Middle frontal gyrus (tissue), 1 donor: Measurements from ENCODE around the gene MGP.

ENCODE experiments used
- DNase-seq: peaks from one replicate; pipeline ENCODE4 v3.0.0-alpha.2; 2015; ENCODE audit warnings: low spot score; ENCODE audit errors: extremely low spot score

The MGP gene

DNA sequence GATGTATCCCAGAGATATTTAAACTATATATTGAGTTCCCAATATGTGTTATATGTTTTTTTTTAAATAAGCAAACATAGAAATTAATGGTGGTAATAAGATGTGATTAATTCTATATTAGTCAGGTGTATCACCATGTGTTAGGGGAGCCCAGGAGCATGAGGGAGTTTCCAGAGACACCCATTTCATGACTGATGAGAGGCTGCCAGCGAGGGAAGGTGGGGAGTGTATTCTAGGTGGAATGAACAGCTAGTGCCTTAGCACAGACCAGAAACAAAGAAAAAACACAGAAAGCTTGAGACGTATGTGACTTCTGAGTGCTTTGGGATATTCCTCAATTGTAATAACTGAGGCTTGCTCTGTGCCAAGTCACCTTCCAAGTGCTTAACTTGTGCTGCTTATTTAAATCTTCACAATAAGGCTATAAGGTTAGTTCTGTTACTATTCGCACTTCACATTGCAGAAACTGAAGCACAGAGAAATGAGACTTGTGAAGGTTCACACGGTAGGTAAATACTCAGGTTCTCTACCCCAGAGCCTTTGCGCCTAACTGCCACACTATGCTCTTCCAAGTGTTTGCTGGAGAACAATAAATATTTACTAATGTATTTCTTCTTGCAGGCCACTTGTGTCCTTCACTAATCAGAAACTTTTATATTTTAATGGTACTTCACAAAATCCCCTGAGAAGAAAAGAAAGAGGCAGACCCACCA, 17.9 kb upstream of the MGP start:
- no peak for DNase-seq

DNA sequence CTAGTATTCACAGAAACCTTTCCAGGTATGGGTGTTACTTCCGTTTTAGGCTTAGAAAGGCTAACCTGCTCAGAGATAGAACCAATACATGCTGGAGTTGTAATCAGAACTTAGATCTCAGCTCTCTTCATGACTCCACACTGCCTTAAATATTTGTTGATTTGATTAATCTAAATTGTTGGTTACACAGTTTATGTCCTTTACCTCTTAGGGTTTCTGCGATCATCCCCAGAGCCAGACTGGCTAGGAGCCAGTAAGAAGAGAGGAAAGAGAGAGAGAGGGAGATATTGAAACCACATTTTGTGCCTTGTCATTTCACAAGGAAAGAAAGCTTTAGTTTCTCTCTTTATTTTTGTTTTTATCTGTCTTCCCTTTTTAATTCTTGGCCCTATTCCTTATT, 16.8 kb upstream of the MGP start:
- DNase-seq = no peak

DNA sequence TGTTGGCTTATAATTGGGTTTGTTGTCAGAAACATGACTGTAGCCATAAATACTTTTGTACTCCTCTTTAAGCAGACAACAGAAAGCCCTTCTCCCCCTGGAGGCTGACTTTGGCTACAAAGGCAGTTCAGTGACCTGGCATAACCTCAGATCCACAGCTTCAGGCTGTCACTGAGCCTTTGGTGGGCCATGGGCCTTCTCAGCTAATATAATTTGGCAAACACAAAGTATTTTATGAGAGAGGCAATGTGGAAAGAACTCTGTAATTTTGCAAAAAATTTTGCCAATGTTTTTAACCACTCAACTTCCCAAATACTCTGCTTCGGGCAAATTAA, 15.5 kb upstream of the MGP start:
- no peak for DNase-seq

GRCh38 chr12:14900521-14901227, 15.0 kb upstream of the MGP start:
- DNase-seq = no peak

DNA sequence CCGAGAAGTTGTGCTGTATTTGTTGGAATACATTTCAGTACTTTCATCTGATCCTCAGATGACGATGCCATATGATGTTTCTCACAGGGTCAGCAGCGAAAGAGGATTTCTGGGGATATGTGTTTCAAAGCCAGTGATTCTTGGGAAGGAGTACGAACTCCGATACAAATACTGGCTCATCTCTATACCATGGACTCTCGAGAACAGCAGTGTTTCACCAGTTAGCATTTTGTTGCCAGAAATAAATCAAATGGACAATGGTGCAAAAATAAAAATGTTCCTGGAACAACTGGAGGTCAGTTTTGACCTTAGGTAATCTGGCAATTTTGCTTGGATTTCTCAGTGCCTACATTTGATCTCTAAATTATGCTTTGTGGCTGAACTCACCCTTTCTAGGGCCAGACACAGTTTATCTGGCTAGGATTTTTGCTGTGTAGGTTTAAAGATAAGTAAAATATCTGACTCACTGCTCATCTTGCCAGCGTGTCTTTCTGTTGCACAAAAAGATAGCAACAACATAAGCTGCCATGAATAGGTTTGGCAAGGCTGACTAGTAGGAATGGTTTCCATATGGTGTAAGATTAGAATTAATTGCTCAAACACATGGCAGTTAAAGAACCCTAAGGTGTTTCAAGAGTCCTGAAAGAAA, 11.0 kb upstream of the MGP start:
- no peak for DNase-seq

DNA sequence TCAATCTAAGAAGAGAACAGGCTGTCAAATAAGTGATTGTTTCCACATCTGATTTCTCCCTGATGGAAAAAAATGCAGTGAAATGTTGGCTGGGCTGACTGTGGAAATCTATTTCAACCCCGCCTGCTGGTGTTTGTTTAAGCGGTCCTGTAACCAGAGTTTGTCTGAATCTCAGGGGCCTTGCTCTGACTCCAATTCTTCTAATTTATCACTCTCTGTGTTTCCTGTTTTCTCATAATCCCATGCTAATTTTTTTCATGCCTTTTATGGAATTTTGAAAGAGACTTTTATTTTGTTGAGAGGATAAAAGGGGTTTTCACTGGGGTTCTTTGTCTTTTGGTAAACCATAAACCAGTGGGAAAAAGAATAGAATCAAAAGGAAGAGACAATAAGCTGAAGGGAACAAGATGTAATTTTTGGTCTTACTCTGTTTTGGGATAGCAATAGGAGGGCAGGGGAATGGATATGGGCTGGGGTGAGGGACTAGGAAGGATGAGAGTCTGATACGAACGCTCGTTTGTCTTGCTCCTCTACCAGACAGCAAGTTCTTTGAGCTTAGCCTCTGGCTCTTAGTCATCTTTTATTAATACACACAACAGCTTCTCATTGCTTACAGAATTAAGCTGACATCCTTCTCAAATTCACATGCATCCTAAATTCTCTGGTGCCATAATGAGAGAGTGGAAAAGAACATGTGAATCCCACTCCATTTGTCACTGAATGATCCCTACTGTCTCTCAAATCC, 8.0 kb upstream of the MGP start:
- no peak for DNase-seq

DNA sequence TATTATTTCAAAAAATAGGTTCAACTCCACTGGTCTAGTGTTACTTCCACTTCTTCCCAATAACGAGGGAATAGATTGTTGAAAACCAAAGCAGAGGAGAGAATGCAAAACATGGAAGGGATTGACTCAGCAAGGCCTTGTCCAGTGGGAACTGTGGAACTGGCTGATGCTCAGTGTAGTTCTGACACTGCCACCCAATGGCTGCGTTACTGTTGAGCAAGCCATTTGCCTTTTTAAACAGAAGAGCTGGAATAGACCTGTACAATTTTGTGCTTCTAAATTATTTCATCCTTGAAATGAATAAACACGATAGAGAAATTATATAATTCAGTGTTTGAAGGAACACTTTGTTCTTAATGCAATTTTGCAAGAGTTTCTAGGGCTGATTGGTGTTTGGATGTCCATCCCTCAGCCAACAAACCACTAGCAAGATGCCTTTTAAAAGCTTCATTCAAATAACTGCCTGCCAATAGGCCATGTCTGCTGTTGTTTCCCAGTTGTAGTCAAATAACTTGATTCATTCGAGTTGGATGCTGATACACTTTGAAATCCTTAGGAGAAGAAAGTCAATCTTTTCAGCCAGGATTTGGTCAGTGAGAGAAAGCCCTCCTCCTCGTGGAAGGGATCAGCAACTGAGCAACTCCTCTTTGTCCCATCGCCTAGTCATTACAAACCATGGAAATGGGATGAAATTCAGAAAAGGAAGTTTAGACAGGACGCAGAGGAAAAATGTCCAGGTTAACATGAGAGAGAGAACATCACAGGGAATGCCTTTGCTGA, 7.3 kb upstream of the MGP start:
- no peak for DNase-seq

DNA sequence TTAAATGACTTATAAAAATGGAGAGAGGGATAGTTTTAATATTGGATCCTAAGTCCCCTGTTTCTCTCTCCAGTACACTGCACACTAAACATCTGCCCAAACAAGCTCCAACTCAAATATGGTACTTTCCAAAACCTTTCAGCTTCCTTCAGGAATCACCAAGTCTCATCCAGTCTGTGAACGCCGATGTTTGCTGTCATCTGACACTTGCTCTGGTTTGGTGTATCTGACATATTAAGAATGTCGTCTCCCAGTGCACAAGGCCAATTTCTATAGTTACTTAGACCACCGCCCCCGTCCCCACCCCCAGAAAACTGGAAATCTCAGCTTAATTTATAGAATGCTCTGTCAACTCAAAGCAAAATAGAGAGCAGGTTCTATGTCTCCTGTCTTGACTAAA, 5.0 kb upstream of the MGP start:
- DNase-seq = no peak

DNA sequence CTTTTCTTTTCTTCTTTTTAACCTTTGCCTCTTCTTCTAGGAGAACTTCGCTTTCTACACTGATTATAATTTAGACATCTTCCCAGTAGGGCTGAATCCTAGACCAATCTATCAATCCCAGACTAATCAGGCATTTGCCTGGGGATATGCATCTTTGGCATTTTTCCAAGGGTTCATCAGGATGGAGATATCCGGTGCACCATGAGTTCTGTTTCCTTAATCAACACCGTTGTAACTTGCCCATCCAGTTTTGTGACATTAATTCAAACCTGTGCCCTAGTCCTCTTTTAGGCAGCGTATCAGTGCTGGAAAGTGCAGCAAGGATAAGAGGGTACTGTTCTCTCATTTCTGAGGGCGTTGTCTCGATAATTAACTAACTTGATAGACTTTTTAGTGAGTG, 617 bp upstream of the MGP start:
- DNase-seq = no peak

DNA sequence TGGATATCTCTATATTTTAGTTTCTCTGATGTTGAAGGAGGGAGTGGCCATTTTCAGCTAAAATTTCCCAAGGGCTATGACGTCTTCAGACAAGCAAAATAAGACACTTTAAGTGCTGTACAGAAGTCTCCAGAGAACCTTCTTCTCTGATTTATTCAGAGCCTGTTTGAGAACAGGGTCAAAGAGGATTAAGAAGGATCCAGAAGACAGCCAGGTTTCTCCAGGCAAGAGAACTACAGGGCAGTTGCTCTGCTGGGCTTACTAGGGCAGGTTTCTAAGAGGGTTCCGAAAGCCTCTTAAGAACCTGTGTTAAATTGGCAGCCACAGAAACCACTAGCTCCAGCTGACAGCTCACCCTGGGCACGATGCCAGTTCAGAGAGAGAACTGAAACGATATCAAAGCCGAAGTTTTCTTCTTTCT, 1.2 kb downstream of the MGP start:
- DNase-seq = peak; percentile 22

GRCh38 chr12:14883686-14884085, 2.0 kb downstream of the MGP start:
- peak; percentile 33 for DNase-seq

- DNase-seq = no peak
Observed at GRCh38 chr12:14880890-14881453, 4.7 kb downstream of the MGP start.

- no peak for DNase-seq
Observed at GRCh38 chr12:14879222-14879933, 6.3 kb downstream of the MGP start.

DNA sequence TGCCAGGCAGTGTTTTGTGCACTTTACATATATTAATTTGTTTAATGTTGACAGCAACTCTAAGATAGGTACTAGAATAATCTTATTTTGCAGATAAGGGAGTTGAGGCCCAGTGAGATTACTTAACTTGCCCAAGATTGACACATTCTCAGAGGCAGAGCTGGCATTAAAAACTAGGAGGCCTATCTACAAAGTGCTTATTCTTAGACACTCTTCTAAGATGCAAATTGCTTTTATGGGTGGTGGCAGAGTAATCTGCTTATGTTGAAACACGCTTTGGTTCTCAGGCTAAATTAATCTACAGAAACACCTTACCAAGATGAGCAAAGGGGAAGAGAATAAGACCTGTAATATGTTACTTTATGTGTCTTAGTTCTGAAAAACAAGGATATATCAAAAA, 7.2 kb downstream of the MGP start:
- no peak for DNase-seq

- DNase-seq = no peak
Observed at GRCh38 chr12:14876833-14877232, 8.8 kb downstream of the MGP start.

GRCh38 chr12:14874882-14875281, 10.8 kb downstream of the MGP start:
- no peak for DNase-seq

DNA sequence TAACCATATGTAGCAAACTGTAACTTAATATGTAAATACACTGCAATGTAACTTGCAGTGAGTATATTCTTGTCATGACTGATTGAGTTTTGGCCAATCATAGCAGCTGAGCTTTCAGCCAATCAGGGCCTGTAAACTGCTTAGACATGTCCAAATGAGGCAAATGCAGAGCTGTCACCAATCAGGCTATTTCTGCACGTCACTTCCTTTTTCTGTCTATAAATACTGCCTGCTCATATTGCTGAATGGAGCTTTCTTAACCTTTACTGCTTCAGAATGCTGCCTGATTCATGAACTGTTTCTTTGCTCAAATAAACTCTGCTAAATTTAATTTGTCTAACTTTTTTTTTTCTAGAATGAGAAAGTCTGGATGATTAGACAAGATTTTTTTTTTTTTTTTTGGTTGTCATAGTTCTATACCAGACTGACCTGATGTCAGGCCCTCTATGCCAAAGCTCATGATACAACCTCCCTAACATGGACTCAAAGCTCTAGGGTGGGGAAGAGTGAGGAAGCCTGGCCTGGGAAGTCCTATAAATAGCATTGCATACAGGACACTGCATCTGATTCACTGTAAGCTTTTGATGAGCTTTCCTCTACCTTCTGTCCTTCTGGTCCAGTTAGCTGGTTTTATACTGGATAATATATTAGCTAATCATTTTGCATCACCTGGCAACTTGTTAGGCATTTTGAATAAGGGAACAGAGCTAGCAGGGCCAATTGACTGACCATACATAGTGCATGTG, 12.0 kb downstream of the MGP start:
- DNase-seq = no peak

DNA sequence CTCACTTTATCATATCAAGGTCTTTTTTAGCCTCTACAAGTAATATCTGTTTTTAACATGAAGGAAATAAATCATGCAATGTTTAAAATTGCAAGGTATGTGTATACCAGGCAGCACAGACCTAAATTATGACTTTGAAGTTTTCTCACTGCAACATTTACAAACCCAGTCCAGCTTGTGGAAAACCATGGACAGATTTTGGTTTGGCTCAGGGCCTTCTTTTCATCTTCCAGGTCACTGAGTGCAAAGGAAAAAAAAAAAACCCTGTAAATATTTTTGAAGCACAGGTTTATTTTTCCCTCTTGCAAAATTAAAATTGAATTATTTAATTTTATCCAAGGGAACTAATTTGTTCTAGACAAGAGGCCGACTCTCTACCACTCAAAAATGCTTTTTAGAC, 13.8 kb downstream of the MGP start:
- no peak for DNase-seq

DNA sequence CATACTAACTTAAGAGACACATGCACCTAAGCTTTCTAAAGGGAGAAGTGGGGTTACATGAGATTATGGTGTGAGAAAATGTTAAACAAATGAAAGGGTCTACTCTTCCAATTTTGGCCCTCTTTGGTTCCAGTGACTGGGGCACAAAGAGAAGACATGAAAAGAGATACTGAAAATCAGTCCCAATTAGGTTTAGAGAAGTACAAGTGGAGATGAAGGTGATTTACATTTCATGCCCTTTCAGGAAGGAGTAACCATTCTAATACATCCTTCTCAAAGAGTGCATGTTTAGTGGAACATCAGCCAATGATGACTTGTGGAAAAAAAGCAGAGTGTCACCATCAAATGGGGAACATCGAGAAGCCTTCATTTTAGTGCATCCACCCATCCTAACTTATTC, 14.4 kb downstream of the MGP start:
- DNase-seq = no peak
